GM12878 (cell line): ENCODE results near the gene GAS2. TPM values are rescaled to one million over a fixed set of nuclear protein-coding genes. Genes with fewer than 3 reads are reported as not detected.

Experiments used
- ESRRA ChIP-seq: IDR thresholded peaks from 2 replicates; pipeline ENCODE4 v1.6.1; 2012; ENCODE audit warnings: mild to moderate bottlenecking, low read length, improper control_type of control experiment
- FOS ChIP-seq: IDR thresholded peaks from 3 replicates; pipeline ENCODE4 v1.6.1; 2011; ENCODE audit warnings: borderline replicate concordance; ENCODE audit not compliant: insufficient read length; ENCODE audit errors: extremely low read depth
- GABPA ChIP-seq: IDR thresholded peaks from 2 replicates; pipeline ENCODE4 v1.6.1; 2014; ENCODE audit warnings: antibody characterized with exemption, low read depth, mild to moderate bottlenecking, inconsistent platforms
- PKNOX1 ChIP-seq: fragments of 450-650 bp; IDR thresholded peaks from 2 replicates; pipeline ENCODE4 v1.6.1; 2016; ENCODE audit warnings: mild to moderate bottlenecking
- SIN3A ChIP-seq: IDR thresholded peaks from 2 replicates; pipeline ENCODE4 v1.6.1; 2012; ENCODE audit warnings: low read depth, low read length, improper control_type of control experiment
- TCF12 ChIP-seq: IDR thresholded peaks from 2 replicates; pipeline ENCODE4 v1.6.1; 2011; ENCODE audit warnings: low read depth, mild to moderate bottlenecking, low read length
- ZBTB4 ChIP-seq: fragments of 450-650 bp; formaldehyde crosslinking; IDR thresholded peaks from 2 replicates; pipeline ENCODE4 v1.4.0; 2022; ENCODE audit warnings: mild to moderate bottlenecking, moderate library complexity
- polyA plus RNA-seq, 11 experiments: library from polyadenylated mRNA; depleted of rRNA in 4 of 11; unstranded in 6 of 11; stranded (reverse) in 5 of 11; fragments of >200 nt; fragmentation: Nextera tagmentation in 4 of 11; fragmentation: Illumina TruSeq in 1 of 11; extraction: Ambion mirVana in 4 of 11; extraction: Trizol in 1 of 11; gene quantifications; 1 replicate in 1 of 11; 2 replicates in 10 of 11; pipeline versions ENCODE4 v1.2.1 to v1.2.3, GENCODE V29; 2011 to 2016; ENCODE audit warnings: inconsistent platforms in 2 of 11, missing spikeins in 2 of 11, low read depth in 1 of 11
- small RNA-seq: library from RNA; depleted of rRNA; stranded (forward); fragments of <200 nt; gene quantifications from one replicate; pipeline ENCODE3, GENCODE V24; 2014
- total RNA-seq, 4 experiments: library from RNA; depleted of rRNA in 3 of 4; stranded (reverse); fragments of >200 nt in 3 of 4; fragmentation: Illumina TruSeq in 1 of 4; extraction: Trizol in 1 of 4; gene quantifications; 2 replicates each; pipeline versions ENCODE4 v1.2.1 to v1.2.3, GENCODE V29; 2013 to 2021
- TF ChIP-seq, protein P1 (sequence below): IDR thresholded peaks from 2 replicates; pipeline ENCODE4 v1.6.1; 2011; ENCODE audit warnings: low read depth, low read length, improper control_type of control experiment, borderline replicate concordance

Gene GAS2
- total and polyA plus RNA-seq, 10 of the 15 experiments (the other 5 are each of a cell fraction or from before 2014, with no cell fraction given): 16.4 to 81.4 (median 26.2) TPM

DNA sequence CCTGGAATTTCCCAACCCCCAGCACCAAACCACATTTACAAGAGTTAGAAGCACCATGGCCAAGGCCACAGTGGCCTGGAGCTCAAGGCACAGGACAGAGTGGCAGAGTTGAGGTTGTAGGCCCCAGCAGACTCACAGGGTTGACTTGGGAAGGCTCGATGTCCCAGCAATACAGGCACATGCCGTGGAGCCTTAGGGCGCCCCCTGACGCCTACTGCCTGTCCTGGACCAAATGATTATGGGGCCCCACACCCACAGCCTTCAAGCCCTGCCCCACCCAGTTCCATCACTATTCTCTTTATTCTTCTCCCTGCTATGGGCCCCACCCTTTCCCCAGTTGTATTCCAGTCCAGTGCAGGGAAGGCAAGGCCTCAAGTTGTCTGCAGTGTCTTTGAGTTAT lies 193.8 kb downstream of the GAS2 start, which contains the start of gene CCDC179 (continued):
- TF ChIP-seq ZBTB4 (no peak), PKNOX1 (no peak), ESRRA (no peak), FOS (no peak), TCF12 (no peak), GABPA (no peak), SIN3A (no peak)
- TF ChIP-seq, protein P1, sequence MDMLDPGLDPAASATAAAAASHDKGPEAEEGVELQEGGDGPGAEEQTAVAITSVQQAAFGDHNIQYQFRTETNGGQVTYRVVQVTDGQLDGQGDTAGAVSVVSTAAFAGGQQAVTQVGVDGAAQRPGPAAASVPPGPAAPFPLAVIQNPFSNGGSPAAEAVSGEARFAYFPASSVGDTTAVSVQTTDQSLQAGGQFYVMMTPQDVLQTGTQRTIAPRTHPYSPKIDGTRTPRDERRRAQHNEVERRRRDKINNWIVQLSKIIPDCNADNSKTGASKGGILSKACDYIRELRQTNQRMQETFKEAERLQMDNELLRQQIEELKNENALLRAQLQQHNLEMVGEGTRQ: no peak

Small RNA genes within 50 kb of the gene (small RNA-seq; reads per million reads assigned to genes)
- gene RNA5SP338: 1.2 reads per million, percentile 38 among the genes with 10 or more reads in this experiment

Other genes with a start within 250 kb of the GAS2 start
- gene FANCF, start 40.8 kb upstream of the GAS2 start, total RNA-seq (2014; rRNA removed): 18.4 and 18.8 TPM in 2 replicates
- gene FANCF, start 40.8 kb upstream of the GAS2 start, total RNA-seq (2014; rRNA removed; fragmentation: Illumina TruSeq; extraction: Trizol): 10.0 and 11.6 TPM in 2 replicates
- gene FANCF, start 40.8 kb upstream of the GAS2 start, total RNA-seq (2021): 13.8 and 14.5 TPM in 2 replicates
- 10.1 and 12.0 TPM in 2 replicates for gene FANCF, start 40.8 kb upstream of the GAS2 start, polyA plus RNA-seq (2011; rRNA removed)
- gene FANCF, start 40.8 kb upstream of the GAS2 start, polyA plus RNA-seq (2014; fragmentation: Illumina TruSeq; extraction: Trizol): 10.1 and 13.5 TPM in 2 replicates
- gene FANCF, start 40.8 kb upstream of the GAS2 start, polyA plus RNA-seq (2014; fragmentation: Nextera tagmentation; extraction: Ambion mirVana): 1 to 10 TPM; 1.6 to 3.4 TPM
- 12.3 and 12.9 TPM in 2 replicates for gene FANCF, start 40.8 kb upstream of the GAS2 start, polyA plus RNA-seq (2014; rRNA removed)
- 10 to 100 TPM; 18.2 to 19.9 TPM for gene FANCF, start 40.8 kb upstream of the GAS2 start, polyA plus RNA-seq (2016; fragmentation: Nextera tagmentation; extraction: Ambion mirVana)
- gene SVIP, start 163.2 kb downstream of the GAS2 start, total RNA-seq (2014; rRNA removed): 17.8 and 30.1 TPM in 2 replicates
- gene SVIP, start 163.2 kb downstream of the GAS2 start, total RNA-seq (2014; rRNA removed; fragmentation: Illumina TruSeq; extraction: Trizol): 33.1 and 34.3 TPM in 2 replicates
- 59.2 and 59.3 TPM in 2 replicates for gene SVIP, start 163.2 kb downstream of the GAS2 start, total RNA-seq (2021)
- gene SVIP, start 163.2 kb downstream of the GAS2 start, polyA plus RNA-seq (2011; rRNA removed): 51.7 and 88.3 TPM in 2 replicates
- 34.5 and 35.8 TPM in 2 replicates for gene SVIP, start 163.2 kb downstream of the GAS2 start, polyA plus RNA-seq (2014; fragmentation: Illumina TruSeq; extraction: Trizol)
- 10 to 100 TPM; 59.0 to 78.0 TPM for gene SVIP, start 163.2 kb downstream of the GAS2 start, polyA plus RNA-seq (2014; fragmentation: Nextera tagmentation; extraction: Ambion mirVana)
- 24.9 and 32.4 TPM in 2 replicates for gene SVIP, start 163.2 kb downstream of the GAS2 start, polyA plus RNA-seq (2014; rRNA removed)
- gene SVIP, start 163.2 kb downstream of the GAS2 start, polyA plus RNA-seq (2016; fragmentation: Nextera tagmentation; extraction: Ambion mirVana): 10 to 100 TPM; 73.9 to 77.9 TPM
- not detected in 2 replicates for gene CCDC179, start 193.9 kb downstream of the GAS2 start, total RNA-seq (2014; rRNA removed)
- gene CCDC179, start 193.9 kb downstream of the GAS2 start, total RNA-seq (2014; rRNA removed; fragmentation: Illumina TruSeq; extraction: Trizol): not detected in 2 replicates
- gene CCDC179, start 193.9 kb downstream of the GAS2 start, total RNA-seq (2021): not detected in 2 replicates
- not detected in 2 replicates for gene CCDC179, start 193.9 kb downstream of the GAS2 start, polyA plus RNA-seq (2011; rRNA removed)
- gene CCDC179, start 193.9 kb downstream of the GAS2 start, polyA plus RNA-seq (2014; fragmentation: Illumina TruSeq; extraction: Trizol): not detected in 2 replicates
- gene CCDC179, start 193.9 kb downstream of the GAS2 start, polyA plus RNA-seq (2014; fragmentation: Nextera tagmentation; extraction: Ambion mirVana): not detected
- not detected in 2 replicates for gene CCDC179, start 193.9 kb downstream of the GAS2 start, polyA plus RNA-seq (2014; rRNA removed)
- under 1 TPM in 1 of 2 experiments, not detected in 1; 0.16 TPM for gene CCDC179, start 193.9 kb downstream of the GAS2 start, polyA plus RNA-seq (2016; fragmentation: Nextera tagmentation; extraction: Ambion mirVana)